H1 (cell line): ENCODE measurements around the gene FAT2. TPM values are rescaled to one million over a fixed set of nuclear protein-coding genes. Genes with fewer than 3 reads are reported as not detected.

Experiments
- ATF2 ChIP-seq: IDR thresholded peaks from 2 replicates; pipeline ENCODE4 v1.6.1; 2012; ENCODE audit warnings: low read length, inconsistent platforms
- BACH1 ChIP-seq: IDR thresholded peaks from 2 replicates; pipeline ENCODE4 v1.6.1; 2012; ENCODE audit warnings: low read length, improper control_type of control experiment
- BCL11A ChIP-seq, 2 experiments: IDR thresholded peaks; one replicate each; pipeline ENCODE4 v1.6.1; 2011; ENCODE audit warnings: low read depth in 2 of 2, low read length in 2 of 2, mild to moderate bottlenecking in 2 of 2
- CEBPB ChIP-seq: IDR thresholded peaks from 2 replicates; pipeline ENCODE4 v1.6.1; 2012; ENCODE audit warnings: low read depth, low read length
- CHD1 ChIP-seq: IDR thresholded peaks from 2 replicates; pipeline ENCODE4 v1.6.1; 2012; ENCODE audit warnings: low read depth, low read length, improper control_type of control experiment
- E2F6 ChIP-seq: IDR thresholded peaks from 2 replicates; pipeline ENCODE4 v1.6.1; 2012; ENCODE audit warnings: inconsistent platforms
- FOSL1 ChIP-seq: IDR thresholded peaks from 2 replicates; pipeline ENCODE4 v1.6.1; 2011; ENCODE audit warnings: mild to moderate bottlenecking, low read depth, low read length, moderate library complexity; ENCODE audit not compliant: insufficient read depth
- GTF2F1 ChIP-seq: IDR thresholded peaks from 2 replicates; pipeline ENCODE4 v1.6.1; 2012; ENCODE audit warnings: low read depth, low read length, improper control_type of control experiment, borderline replicate concordance
- JUN ChIP-seq: IDR thresholded peaks from 2 replicates; pipeline ENCODE4 v1.6.1; 2011; ENCODE audit warnings: low read depth, mild to moderate bottlenecking, improper control_type of control experiment, low read length
- KDM1A ChIP-seq: fragments of 200-600, 300-600 bp; sonication (generic); IDR thresholded peaks from 2 replicates; pipeline ENCODE4 v1.7.1; 2016; ENCODE audit warnings: mild to moderate bottlenecking, low read length, borderline replicate concordance
- KDM4A ChIP-seq: IDR thresholded peaks from one replicate; pipeline ENCODE4 v1.7.1; 2012; ENCODE audit warnings: low read depth, mild to moderate bottlenecking, moderate library complexity, low read length, inconsistent platforms; ENCODE audit not compliant: severe bottlenecking
- POLR2A ChIP-seq, 2 experiments: IDR thresholded peaks; 1 replicate in 1 of 2; 2 replicates in 1 of 2; pipeline ENCODE4 v1.6.1; 2011; ENCODE audit warnings: low read depth in 2 of 2, low read length in 2 of 2, mild to moderate bottlenecking in 2 of 2; ENCODE audit errors: control extremely low read depth in 1 of 2
- POLR2AphosphoS5 ChIP-seq: IDR thresholded peaks from 2 replicates; pipeline ENCODE4 v1.6.1; 2011; ENCODE audit warnings: low read depth, low read length
- POU5F1 ChIP-seq: IDR thresholded peaks from 2 replicates; pipeline ENCODE4 v1.6.1; 2011; ENCODE audit warnings: low read depth, mild to moderate bottlenecking, low read length, moderate library complexity
- SIN3A ChIP-seq, 2 experiments: IDR thresholded peaks in 1 of 2; conservative IDR thresholded peaks in 1 of 2; 2 replicates each; pipeline ENCODE4 v1.6.1; 2011 to 2012; ENCODE audit warnings: low read length in 2 of 2, improper control_type of control experiment in 1 of 2, low read depth in 1 of 2, mild to moderate bottlenecking in 1 of 2
- SP1 ChIP-seq: IDR thresholded peaks from 2 replicates; pipeline ENCODE4 v1.6.1; 2011; ENCODE audit warnings: low read depth, low read length
- TBP ChIP-seq: IDR thresholded peaks from 2 replicates; pipeline ENCODE4 v1.6.1; 2011; ENCODE audit warnings: low read depth, low read length, improper control_type of control experiment
- TEAD4 ChIP-seq: IDR thresholded peaks from 2 replicates; pipeline ENCODE4 v1.6.1; 2012; ENCODE audit warnings: low read depth, low read length, inconsistent platforms, mixed read lengths
- YY1 ChIP-seq: IDR thresholded peaks from 2 replicates; pipeline ENCODE4 v1.6.1; 2011; ENCODE audit warnings: low read depth, mild to moderate bottlenecking, low read length
- polyA plus RNA-seq, 7 experiments: library from polyadenylated mRNA; depleted of rRNA in 3 of 7; stranded (reverse) in 5 of 7; unstranded in 2 of 7; fragments of >200 nt in 5 of 7; fragments of 200-250 nt in 2 of 7; gene quantifications; 1 replicate in 5 of 7; 2 replicates in 1 of 7; 4 replicates in 1 of 7; pipeline versions ENCODE4 v1.2.1 to v1.2.3, GENCODE V29; 2011 to 2013; ENCODE audit warnings: missing spikeins in 2 of 7, mixed read lengths in 2 of 7
- total RNA-seq: library from RNA; stranded (reverse); fragmentation: NEBNext Ultra II Directional; extraction: Animal tissue kit (Norgen Biotek cat#: 25700); gene quantifications from 2 replicates; pipeline ENCODE4 v1.2.1, GENCODE V29; 2021

FAT2 gene
- total and polyA plus RNA-seq, 2 of the 8 experiments (the other 6 are each of a cell fraction or from before 2014, with no cell fraction given), result 0.12 to 0.30 TPM

- TF ChIP-seq TBP (no peak), KDM4A (no peak), SP1 (peak; percentile 89), GTF2F1 (no peak), BCL11A (IDR thresholded peaks at IDR 0.05; ENCODE audit: low read depth in 2 of 2, low read length in 2 of 2) (no peak), POLR2AphosphoS5 (no peak), E2F6 (peak; percentile 73), JUN (no peak), KDM1A (no peak), FOSL1 (no peak), BACH1 (no peak), SIN3A (conservative IDR thresholded peaks at IDR 0.05 in 1 of 2, IDR thresholded peaks at IDR 0.05 in 1 of 2; ENCODE audit: low read depth in 1 of 2, low read length in 2 of 2) (no peak), ATF2 (no peak), CHD1 (no peak), POLR2A (IDR thresholded peaks at IDR 0.05; ENCODE audit: control extremely low read depth in 1 of 2, low read depth in 2 of 2, low read length in 2 of 2) (no peak), YY1 (peak; percentile 86), CEBPB (no peak), TEAD4 (peak; percentile 55; the same call in 1 of the 2 replicates), POU5F1 (no peak)
Observed at GRCh38 chr5:151570512-151571269, 20.4 kb downstream of the FAT2 start (continued).
